LoVo (cell line): ENCODE results near the gene EHBP1.

Experiments used
- DNase-seq: peaks from one replicate; pipeline ENCODE4 v3.0.0-alpha.2; 2016; ENCODE audit warnings: low spot score

Gene EHBP1

GRCh38 chr2:62705007-62705829 is at the start of gene EHBP1:
TSS of gene EHBP1 (plus strand) at chr2:62705713. CDS start at chr2:62707192, 1,479 bp downstream.
- DNase-seq, result peak; percentile 99

GRCh38 chr2:62657783-62658182 is 47.7 kb upstream of the EHBP1 start:
- no peak for DNase-seq

GRCh38 chr2:62658891-62659290 is 46.6 kb upstream of the EHBP1 start:
- DNase-seq, result no peak

- no peak for DNase-seq
Observed at GRCh38 chr2:62660087-62660486, 45.4 kb upstream of the EHBP1 start.

- no peak for DNase-seq
Observed at GRCh38 chr2:62660582-62661262, 44.8 kb upstream of the EHBP1 start.

GRCh38 chr2:62661263-62661635 is 44.3 kb upstream of the EHBP1 start:
- DNase-seq, result no peak

- no peak for DNase-seq
Observed at GRCh38 chr2:62662131-62662530, 43.4 kb upstream of the EHBP1 start.

- DNase-seq, result no peak
Observed at GRCh38 chr2:62662554-62662953, 43.0 kb upstream of the EHBP1 start.

- no peak for DNase-seq
Observed at GRCh38 chr2:62663411-62663810, 42.1 kb upstream of the EHBP1 start.

- no peak for DNase-seq
Observed at GRCh38 chr2:62663920-62664795, 41.4 kb upstream of the EHBP1 start.

- DNase-seq, result no peak
Observed at GRCh38 chr2:62665446-62665845, 40.1 kb upstream of the EHBP1 start.

- DNase-seq, result no peak
Observed at GRCh38 chr2:62669180-62669579, 36.3 kb upstream of the EHBP1 start.

GRCh38 chr2:62672601-62673000 is 32.9 kb upstream of the EHBP1 start:
- peak; percentile 20 for DNase-seq

- DNase-seq, result no peak
Observed at GRCh38 chr2:62675062-62675461, 30.5 kb upstream of the EHBP1 start.

GRCh38 chr2:62685256-62685655 is 20.3 kb upstream of the EHBP1 start:
- no peak for DNase-seq

- DNase-seq, result no peak
Observed at GRCh38 chr2:62686012-62686685, 19.4 kb upstream of the EHBP1 start.

GRCh38 chr2:62687636-62688035 is 17.9 kb upstream of the EHBP1 start:
- no peak for DNase-seq

- DNase-seq, result no peak
Observed at GRCh38 chr2:62688771-62689170, 16.7 kb upstream of the EHBP1 start.

GRCh38 chr2:62691186-62691585 is 14.3 kb upstream of the EHBP1 start:
- DNase-seq, result no peak

GRCh38 chr2:62692225-62692624 is 13.3 kb upstream of the EHBP1 start:
- no peak for DNase-seq

GRCh38 chr2:62698653-62699052 is 6.9 kb upstream of the EHBP1 start:
- no peak for DNase-seq

- DNase-seq, result no peak
Observed at GRCh38 chr2:62704654-62705006, 883 bp upstream of the EHBP1 start.
